GM10248 (cell line): ENCODE results near the gene CYGB.

Experiments
- CTCF ChIA-PET: fragments of 300-600 bp; sonication (Branson Sonifier 250); formaldehyde crosslinking; extraction: SDS; loops from one replicate; lab custom pipeline; 2021; ENCODE audit warnings: antibody characterized with exemption; lab: Yijun Ruan, JAX
- POLR2A ChIA-PET: fragments of 350-650 bp; sonication (Branson Sonifier 250); formaldehyde crosslinking; extraction: SDS; loops from one replicate; lab custom pipeline; 2020; ENCODE audit warnings: antibody characterized with exemption; lab: Yijun Ruan, JAX
- DNase-seq: peaks from one replicate; pipeline ENCODE4 v3.0.0; 2012; ENCODE audit errors: extremely low spot score
- CTCF ChIP-seq: IDR thresholded peaks from 2 replicates; pipeline ENCODE4 v1.5.1; 2012; ENCODE audit warnings: mild to moderate bottlenecking, low read depth; ENCODE audit errors: extremely low read depth, missing control alignments, control extremely low read depth

Gene CYGB

GRCh38 chr17:76543826-76544545 is 6.5 kb upstream of the CYGB start:
- TF ChIP-seq CTCF, result no peak
- ChIA-PET POLR2A (no interaction called here), CTCF (interaction anchor here (1.1 to 4.8 kb wide), 6 partner anchors 10 to 37 kb away, joined by 3 to 53 read pairs (median 7); no protein-coding TSS in a partner anchor)
- DNase-seq, result no peak

DNA sequence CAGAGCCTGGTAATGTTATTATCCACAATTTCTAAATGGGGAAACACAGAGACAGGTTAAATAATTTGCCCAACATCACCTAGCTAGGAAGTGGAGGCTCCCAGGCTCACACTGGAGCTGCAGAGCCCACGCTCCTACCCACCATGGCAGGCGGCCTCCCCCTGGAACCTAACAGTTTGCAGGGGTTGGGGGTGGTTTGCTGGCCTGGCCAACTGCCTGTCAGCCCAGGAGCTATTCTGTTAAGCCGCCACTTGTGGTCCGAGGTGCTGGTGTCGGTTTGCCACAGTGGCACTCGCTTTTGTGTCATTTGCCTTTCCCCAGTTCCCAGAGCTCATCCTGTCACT is 5.9 kb upstream of the CYGB start:
- POLR2A ChIA-PET, result no interaction called here
- CTCF ChIA-PET, result interaction anchor here (1.1 to 4.8 kb wide), 6 partner anchors 10 to 80 kb away, joined by 3 to 53 read pairs (median 4); no protein-coding TSS in a partner anchor
- DNase-seq, result no peak
- no peak for TF ChIP-seq CTCF

DNA sequence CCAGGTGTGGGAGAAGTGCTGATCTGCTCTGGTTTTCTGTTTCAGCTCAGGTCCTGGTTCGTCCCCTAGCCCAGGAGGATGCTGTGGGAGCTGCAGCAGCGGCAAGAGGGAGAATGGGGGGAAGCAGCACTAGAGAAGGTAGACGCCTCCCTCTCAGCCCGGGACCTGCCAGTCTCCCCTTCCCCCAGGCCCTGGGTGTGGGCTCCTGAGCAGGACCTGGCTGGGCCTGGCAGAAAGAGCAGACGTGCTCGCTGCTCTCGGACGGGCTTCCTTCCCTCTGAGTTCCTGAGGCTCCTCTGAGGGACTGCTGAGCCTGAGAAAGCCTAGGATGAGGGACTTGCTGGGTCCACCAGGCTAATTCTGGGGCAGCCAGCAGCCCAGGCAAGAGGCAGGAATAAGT is 5.5 kb upstream of the CYGB start:
- TF ChIP-seq CTCF, result no peak
- no peak for DNase-seq
- CTCF ChIA-PET, result interaction anchor here (1.2 to 4.8 kb wide), 5 partner anchors 9 to 80 kb away, joined by 3 to 53 read pairs (median 4); no protein-coding TSS in a partner anchor
- POLR2A ChIA-PET, result no interaction called here

- ChIA-PET POLR2A (no interaction called here), CTCF (interaction anchor here (1.2 to 4.8 kb wide), 4 partner anchors 15 to 81 kb away, joined by 3 to 53 read pairs (median 6); no protein-coding TSS in a partner anchor)
- TF ChIP-seq CTCF, result no peak
- no peak for DNase-seq
Measured at GRCh38 chr17:76542566-76542971, 5.1 kb upstream of the CYGB start.

DNA sequence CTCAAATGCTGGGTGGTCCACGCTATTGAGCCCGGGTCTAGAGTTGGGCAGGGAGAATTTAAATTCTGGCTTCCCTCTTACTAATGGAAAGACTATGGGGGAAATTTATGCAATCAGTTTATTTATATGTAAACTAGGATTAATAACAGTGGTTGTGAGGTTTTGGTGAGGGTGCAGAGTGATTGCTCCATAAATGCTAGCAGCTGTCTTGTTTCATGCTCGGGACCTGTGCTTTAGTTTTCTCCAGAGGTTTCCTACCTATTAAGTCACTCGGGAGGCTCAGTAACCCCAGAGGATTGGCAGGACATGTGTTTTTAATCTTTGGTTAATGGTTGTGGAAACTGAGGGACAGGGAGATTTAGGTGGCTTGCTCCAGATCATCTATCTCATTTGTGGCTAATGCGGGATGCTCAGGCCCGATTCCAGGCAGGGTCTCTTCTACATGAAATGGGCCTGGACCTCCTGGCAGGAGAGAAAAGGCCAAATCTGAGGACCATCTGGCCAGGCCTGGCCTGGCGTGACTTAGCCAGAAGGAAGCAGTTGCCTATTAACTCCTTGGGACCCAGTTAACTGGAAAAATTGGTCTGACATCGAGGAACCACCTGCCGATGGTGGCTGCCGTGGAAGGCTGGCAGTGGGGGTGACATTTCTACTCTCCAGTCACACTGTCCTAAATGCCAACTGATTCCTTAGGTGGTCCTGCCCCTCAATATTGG is 4.4 kb upstream of the CYGB start:
- DNase-seq, result no peak
- no peak for TF ChIP-seq CTCF
- CTCF ChIA-PET, result interaction anchor here (1.2 to 1.3 kb wide), 2 partner anchors 81 to 83 kb away, joined by 3 read pairs; no protein-coding TSS in a partner anchor
- POLR2A ChIA-PET, result no interaction called here
